Gastroesophageal sphincter (tissue), 4 donors: Measurements from ENCODE around the gene MINDY4. TPM values are rescaled to one million over a fixed set of nuclear protein-coding genes. Genes with fewer than 3 reads are reported as not detected.

ENCODE experiments used
- ATAC-seq: fragments of 150-250 bp; one replicate; pipeline ENCODE4 v1.9.1; 2016; ENCODE audit warnings: mild to moderate bottlenecking, moderate library complexity
- H3K27ac ChIP-seq, 4 donors: fragments of 200-600 bp; sonication (generic) in 3 of 4; 1 replicate in 3 of 4; 2 replicates in 1 of 4; pipeline ENCODE4 v1.5.1; 2016 to 2019
- H3K27me3 ChIP-seq: fragments of 200-600 bp; sonication (generic); one replicate; pipeline ENCODE4 v1.5.1; 2019
- H3K36me3 ChIP-seq, 2 donors: fragments of 200-600 bp; sonication (generic); one replicate each; pipeline ENCODE4 v1.5.1; 2019; ENCODE audit warnings: control low read depth in 1 of 2
- H3K4me1 ChIP-seq, 3 donors: fragments of 200-600 bp; sonication (generic); 1 replicate in 2 of 3; 2 replicates in 1 of 3; pipeline ENCODE4 v1.5.1; 2016 to 2019; ENCODE audit warnings: control low read depth in 2 of 3
- H3K4me3 ChIP-seq, 2 donors: fragments of 200-600 bp; sonication (generic); one replicate each; pipeline ENCODE4 v1.5.1; 2019; ENCODE audit warnings: mild to moderate bottlenecking in 1 of 2, moderate library complexity in 1 of 2
- H3K9me3 ChIP-seq, 3 donors: fragments of 200-600 bp; sonication (generic); one replicate each; pipeline ENCODE4 v1.5.1; 2017 to 2019; ENCODE audit warnings: control low read depth in 2 of 3
- CTCF ChIP-seq, 4 experiments: fragments of 200-600 bp in 2 of 4; fragments of 450-650 bp in 2 of 4; sonication (generic) in 1 of 4; IDR thresholded peaks; one replicate each; pipeline ENCODE4 v1.5.1; 2017 to 2019; ENCODE audit warnings: antibody characterized with exemption in 4 of 4, mild to moderate bottlenecking in 2 of 4, moderate library complexity in 2 of 4
- EP300 ChIP-seq: sonication (generic); formaldehyde crosslinking; IDR thresholded peaks from one replicate; pipeline ENCODE4 v1.6.1; 2017; ENCODE audit warnings: antibody characterized with exemption, mild to moderate bottlenecking
- POLR2A ChIP-seq, 2 donors: fragments of 450-650 bp; IDR thresholded peaks; one replicate each; pipeline ENCODE4 v1.6.1; 2017; ENCODE audit warnings: antibody characterized with exemption in 2 of 2, mild to moderate bottlenecking in 2 of 2, moderate library complexity in 1 of 2
- POLR2AphosphoS5 ChIP-seq: sonication (generic); formaldehyde crosslinking; IDR thresholded peaks from one replicate; pipeline ENCODE4 v1.6.1; 2017; ENCODE audit warnings: antibody characterized with exemption
- WGBS, 2 donors: methylation state at CpG; one replicate each; pipeline ENCODE4 v1.1.5; 2018; ENCODE audit warnings: low coverage in 1 of 2; 5-methylcytosine and 5-hydroxymethylcytosine counted together
- total RNA-seq, 4 donors: library from RNA; depleted of rRNA; stranded (reverse); fragments of >200 nt; gene quantifications; one replicate each; pipeline ENCODE4 v1.1.0, GENCODE V29; 2016

The MINDY4 gene
- total RNA-seq, 4 donors from 2014 or later = 5.6 to 31.8 (median 20.4) TPM

GRCh38 chr7:30836991-30837390, 65.8 kb downstream of the MINDY4 start:
- Histone ChIP-seq H3K4me1 (peaks cover 0 to 18% (median 0%) of the 10 kb centered on the region in 3 donors), H3K27ac (no peak overlapping the region), H3K4me3 (no peak overlapping the region), H3K36me3 (peaks cover 0 to 57% of the 10 kb centered on the region in 2 donors), H3K9me3 (peaks cover 0 to 4% (median 0%) of the 10 kb centered on the region in 3 donors), H3K27me3 (no peaks in the 10 kb centered on the region)
- ATAC-seq = no peak
- TF ChIP-seq POLR2A (IDR thresholded peaks at IDR 0.05) (no peak), CTCF (IDR thresholded peaks at IDR 0.05) (no peak), EP300 (no peak), POLR2AphosphoS5 (no peak)
- WGBS, 2 donors = 66 to 69% methylated on average over 2 to 4 of the region's 7 CpGs

GRCh38 chr7:30837581-30837980, 66.4 kb downstream of the MINDY4 start:
- no peak overlapping the region for H3K27ac ChIP-seq
- H3K36me3 ChIP-seq = peaks cover 0 to 57% of the 10 kb centered on the region in 2 donors
- 92 to 100% methylated on average over 2 of the region's 4 CpGs for WGBS, 2 donors
- H3K4me3 ChIP-seq = no peak overlapping the region
- peaks cover 0 to 24% (median 0%) of the 10 kb centered on the region in 3 donors for H3K4me1 ChIP-seq
- H3K9me3 ChIP-seq = peaks cover 0 to 4% (median 0%) of the 10 kb centered on the region in 3 donors
- no peak for ATAC-seq
- TF ChIP-seq EP300 (no peak), POLR2AphosphoS5 (no peak), POLR2A (IDR thresholded peaks at IDR 0.05) (no peak), CTCF (IDR thresholded peaks at IDR 0.05) (no peak)
- H3K27me3 ChIP-seq = no peaks in the 10 kb centered on the region

GRCh38 chr7:30838008-30838407, 66.8 kb downstream of the MINDY4 start:
- no peak for ATAC-seq
- H3K27me3 ChIP-seq = no peaks in the 10 kb centered on the region
- no peak overlapping the region for H3K4me3 ChIP-seq
- peaks cover 0 to 28% (median 3%) of the 10 kb centered on the region in 3 donors for H3K4me1 ChIP-seq
- peaks cover 0 to 57% of the 10 kb centered on the region in 2 donors for H3K36me3 ChIP-seq
- peaks cover 0 to 4% (median 0%) of the 10 kb centered on the region in 3 donors for H3K9me3 ChIP-seq
- TF ChIP-seq EP300 = no peak
- no peak for TF ChIP-seq CTCF (IDR thresholded peaks at IDR 0.05)
- no peak for TF ChIP-seq POLR2A (IDR thresholded peaks at IDR 0.05)
- no peak for TF ChIP-seq POLR2AphosphoS5
- WGBS, 2 donors = 100% methylated on average over 1 to 2 of the region's 5 CpGs
- peak overlapping the region in 1 of 4 donors; percentile 3 for H3K27ac ChIP-seq

GRCh38 chr7:30840141-30841024, 69.2 kb downstream of the MINDY4 start:
- Histone ChIP-seq H3K27me3 (no peaks in the 10 kb centered on the region), H3K4me3 (no peak overlapping the region), H3K36me3 (peaks cover 0 to 47% of the 10 kb centered on the region in 2 donors), H3K4me1 (peaks cover 8 to 52% (median 25%) of the 10 kb centered on the region in 3 donors), H3K9me3 (no peaks in the 10 kb centered on the region), H3K27ac (peak overlapping the region in 3 of 4 donors; percentile 37 to 91 (median 47))
- TF ChIP-seq POLR2AphosphoS5 (no peak), CTCF (IDR thresholded peaks at IDR 0.05) (no peak)
- WGBS, 2 donors = 92 to 100% methylated on average over 2 to 3 of the region's 6 CpGs
- no peak for ATAC-seq
